Activated T-cell treated with anti-CD3 and anti-CD28 coated beads for 4 hours (primary cell): ENCODE results near the gene ASL.
"Not testable (repeated sequence)": the region's sequence is repeated elsewhere in the genome, so short reads cannot be mapped to it uniquely, and the experiment has no call there.

Experiments
- DNase-seq: peaks from one replicate; pipeline ENCODE4 v3.0.0-alpha.2; 2020

ASL gene

GRCh38 chr7:66123175-66123528 lies 47.5 kb downstream of the ASL start:
- DNase-seq: no peak

- DNase-seq: not testable (repeated sequence)
Measured at GRCh38 chr7:66124569-66124861, 48.9 kb downstream of the ASL start.

- no peak for DNase-seq
Measured at GRCh38 chr7:66125052-66125694, 49.6 kb downstream of the ASL start.

- not testable (repeated sequence) for DNase-seq
Measured at GRCh38 chr7:66125781-66126352, 50.2 kb downstream of the ASL start.

- DNase-seq: not testable (repeated sequence)
Measured at GRCh38 chr7:66127172-66127571, 51.6 kb downstream of the ASL start.

- DNase-seq: no peak
Measured at GRCh38 chr7:66138994-66139752, 63.6 kb downstream of the ASL start.

- no peak for DNase-seq
Measured at GRCh38 chr7:66140924-66141323, 65.3 kb downstream of the ASL start.

- no peak for DNase-seq
Measured at GRCh38 chr7:66142334-66142733, 66.7 kb downstream of the ASL start.

- DNase-seq: no peak
Measured at GRCh38 chr7:66142996-66143395, 67.4 kb downstream of the ASL start.
